ENCODE results near the gene DYDC2. TPM values are rescaled to one million over a fixed set of nuclear protein-coding genes. Genes with fewer than 3 reads are reported as not detected.

DYDC2 gene
- total RNA-seq, 1 donor from 2014 or later: 2.5 TPM

DNA sequence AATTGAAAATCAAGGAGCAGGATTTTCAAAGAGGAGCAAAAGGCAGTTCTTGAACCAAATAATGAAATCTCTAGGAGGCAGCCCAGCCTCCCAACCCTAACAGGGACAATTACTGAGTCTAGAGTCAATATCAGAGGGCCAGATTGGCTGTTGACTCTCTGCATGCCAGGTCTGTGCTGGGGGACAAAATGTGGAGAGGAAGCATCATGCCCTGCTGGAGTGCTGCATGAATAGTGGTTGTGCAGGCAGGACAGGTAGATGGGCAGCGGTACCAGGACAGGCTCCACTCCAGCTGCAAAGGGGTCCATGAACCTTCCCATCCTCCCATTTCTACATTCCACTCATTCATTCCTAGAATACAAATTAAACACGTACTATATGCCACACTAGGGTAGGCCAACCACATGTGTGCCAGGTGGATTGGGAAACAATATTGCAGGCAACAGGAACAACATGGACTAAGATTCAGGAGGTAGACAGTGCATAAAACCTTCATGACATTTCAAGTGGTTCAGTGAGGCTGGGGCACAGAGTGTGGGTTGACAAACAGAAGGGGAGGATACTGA lies 36.8 kb upstream of the DYDC2 start:
- H3K4me1 Mint-ChIP-seq: peaks cover 7% of the 10 kb centered on the region
- H3K9me3 Mint-ChIP-seq: peaks cover 4% of the 10 kb centered on the region
- H3K27me3 Mint-ChIP-seq (ENCODE audit: low read depth): no peaks in the 10 kb centered on the region
- no peak for DNase-seq (ENCODE audit: low read depth, low spot score)
- H3K36me3 Mint-ChIP-seq (ENCODE audit: low read depth): peaks cover 2% of the 10 kb centered on the region
- no peak overlapping the region for H3K4me3 Mint-ChIP-seq
- TF ChIP-seq, protein P1, sequence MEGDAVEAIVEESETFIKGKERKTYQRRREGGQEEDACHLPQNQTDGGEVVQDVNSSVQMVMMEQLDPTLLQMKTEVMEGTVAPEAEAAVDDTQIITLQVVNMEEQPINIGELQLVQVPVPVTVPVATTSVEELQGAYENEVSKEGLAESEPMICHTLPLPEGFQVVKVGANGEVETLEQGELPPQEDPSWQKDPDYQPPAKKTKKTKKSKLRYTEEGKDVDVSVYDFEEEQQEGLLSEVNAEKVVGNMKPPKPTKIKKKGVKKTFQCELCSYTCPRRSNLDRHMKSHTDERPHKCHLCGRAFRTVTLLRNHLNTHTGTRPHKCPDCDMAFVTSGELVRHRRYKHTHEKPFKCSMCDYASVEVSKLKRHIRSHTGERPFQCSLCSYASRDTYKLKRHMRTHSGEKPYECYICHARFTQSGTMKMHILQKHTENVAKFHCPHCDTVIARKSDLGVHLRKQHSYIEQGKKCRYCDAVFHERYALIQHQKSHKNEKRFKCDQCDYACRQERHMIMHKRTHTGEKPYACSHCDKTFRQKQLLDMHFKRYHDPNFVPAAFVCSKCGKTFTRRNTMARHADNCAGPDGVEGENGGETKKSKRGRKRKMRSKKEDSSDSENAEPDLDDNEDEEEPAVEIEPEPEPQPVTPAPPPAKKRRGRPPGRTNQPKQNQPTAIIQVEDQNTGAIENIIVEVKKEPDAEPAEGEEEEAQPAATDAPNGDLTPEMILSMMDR (conservative IDR thresholded peaks at IDR 0.05): no peak
- no peak overlapping the region for H3K27ac Mint-ChIP-seq (ENCODE audit: unreplicated experiment)

DNA sequence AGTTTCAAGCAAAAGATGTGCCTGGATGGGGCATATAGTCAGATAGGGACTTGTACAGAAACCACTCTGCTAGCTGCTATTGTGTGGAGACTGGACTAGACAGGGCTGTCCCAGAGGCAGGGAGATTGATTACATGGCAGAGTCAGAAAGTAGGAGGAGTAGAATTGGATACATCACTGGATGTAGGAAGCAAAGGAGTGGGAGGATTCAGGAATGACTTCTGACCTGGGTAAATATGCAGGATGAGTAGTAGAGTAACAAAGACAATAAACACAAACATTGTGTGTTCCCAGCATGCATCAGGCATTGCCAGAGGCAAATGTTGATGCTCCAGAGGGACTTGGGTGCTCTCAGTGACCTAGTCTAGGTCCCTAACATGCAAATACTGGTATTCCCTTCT lies 36.2 kb upstream of the DYDC2 start:
- H3K27ac Mint-ChIP-seq (ENCODE audit: unreplicated experiment): no peak overlapping the region
- DNase-seq (ENCODE audit: low read depth, low spot score): no peak
- H3K4me3 Mint-ChIP-seq: no peak overlapping the region
- no peaks in the 10 kb centered on the region for H3K27me3 Mint-ChIP-seq (ENCODE audit: low read depth)
- H3K9me3 Mint-ChIP-seq: peaks cover 4% of the 10 kb centered on the region
- H3K4me1 Mint-ChIP-seq: peaks cover 7% of the 10 kb centered on the region
- peaks cover 2% of the 10 kb centered on the region for H3K36me3 Mint-ChIP-seq (ENCODE audit: low read depth)
- TF ChIP-seq, protein P1 (conservative IDR thresholded peaks at IDR 0.05): no peak

DNA sequence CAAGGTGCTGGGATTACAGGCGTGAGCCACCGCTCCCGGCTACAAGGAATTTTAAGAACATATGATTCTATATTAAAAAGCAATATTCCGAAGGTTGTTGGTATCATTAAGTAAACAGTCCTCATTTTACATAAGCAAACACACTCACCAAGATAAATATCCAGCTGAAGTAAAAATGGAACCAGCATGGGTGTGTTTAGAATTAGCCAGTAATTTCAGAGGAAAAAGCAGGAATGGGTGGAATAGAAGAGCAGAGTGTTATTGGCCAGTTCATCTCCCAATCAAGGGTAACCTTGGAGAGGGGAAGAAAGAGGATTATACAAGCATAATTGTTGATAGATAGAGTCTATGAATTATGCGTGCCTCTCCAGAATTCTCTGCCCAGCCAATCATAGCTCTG lies 35.4 kb upstream of the DYDC2 start:
- Mint-ChIP-seq H3K4me1 (peaks cover 7% of the 10 kb centered on the region), H3K9me3 (peaks cover under 1% of the 10 kb centered on the region), H3K27me3 (ENCODE audit: low read depth) (no peaks in the 10 kb centered on the region), H3K27ac (ENCODE audit: unreplicated experiment) (no peak overlapping the region), H3K36me3 (ENCODE audit: low read depth) (peaks cover 2% of the 10 kb centered on the region), H3K4me3 (no peak overlapping the region)
- TF ChIP-seq, protein P1 (conservative IDR thresholded peaks at IDR 0.05): no peak
- no peak for DNase-seq (ENCODE audit: low read depth, low spot score)

DNA sequence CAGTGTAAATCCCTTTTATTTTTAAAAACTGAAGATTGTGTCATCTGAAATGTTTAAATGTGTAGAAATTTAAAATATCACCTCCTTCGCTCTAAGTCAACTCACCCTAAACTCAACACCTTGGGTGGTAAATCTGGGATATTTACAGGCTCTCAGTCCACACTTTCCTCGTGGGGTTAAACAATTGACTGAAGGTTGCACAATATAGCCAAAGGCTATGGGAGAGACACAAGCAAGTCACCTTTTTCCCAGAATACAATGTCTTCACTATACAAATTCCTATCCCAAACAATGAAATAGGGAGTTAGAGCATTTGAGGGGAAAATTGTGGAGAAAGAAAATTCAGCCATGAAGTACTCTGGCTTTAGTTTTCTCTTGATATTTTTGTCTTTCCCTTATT lies 34.4 kb upstream of the DYDC2 start:
- Mint-ChIP-seq H3K36me3 (ENCODE audit: low read depth) (peaks cover 2% of the 10 kb centered on the region), H3K4me3 (no peak overlapping the region), H3K9me3 (no peaks in the 10 kb centered on the region), H3K27ac (ENCODE audit: unreplicated experiment) (no peak overlapping the region), H3K4me1 (peaks cover 7% of the 10 kb centered on the region), H3K27me3 (ENCODE audit: low read depth) (no peaks in the 10 kb centered on the region)
- DNase-seq (ENCODE audit: low read depth, low spot score): no peak
- TF ChIP-seq, protein P1 (conservative IDR thresholded peaks at IDR 0.05): no peak

DNA sequence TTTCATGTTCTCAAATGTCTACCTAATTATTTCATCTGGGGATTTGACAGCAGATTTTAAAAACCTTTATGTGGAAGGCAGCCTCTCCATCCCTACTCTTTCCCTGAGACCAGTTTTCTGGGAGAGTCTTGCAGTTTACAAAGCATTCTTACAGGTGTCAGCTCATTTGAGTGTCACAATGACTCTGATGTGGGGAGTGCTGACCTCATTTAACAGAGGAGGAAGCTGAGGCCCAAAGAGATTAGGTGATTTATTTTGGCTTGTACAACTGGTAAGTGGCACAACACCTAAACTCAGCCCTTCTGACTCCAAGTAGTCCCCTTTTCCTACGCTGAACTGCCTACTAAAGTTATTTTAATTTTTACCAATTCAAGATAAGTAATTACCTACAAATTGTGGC lies 33.9 kb upstream of the DYDC2 start:
- TF ChIP-seq, protein P1 (conservative IDR thresholded peaks at IDR 0.05): no peak
- DNase-seq (ENCODE audit: low read depth, low spot score): no peak
- peaks cover 7% of the 10 kb centered on the region for H3K4me1 Mint-ChIP-seq
- no peaks in the 10 kb centered on the region for H3K36me3 Mint-ChIP-seq (ENCODE audit: low read depth)
- H3K27ac Mint-ChIP-seq (ENCODE audit: unreplicated experiment): no peak overlapping the region
- H3K9me3 Mint-ChIP-seq: no peaks in the 10 kb centered on the region
- H3K27me3 Mint-ChIP-seq (ENCODE audit: low read depth): no peaks in the 10 kb centered on the region
- H3K4me3 Mint-ChIP-seq: no peak overlapping the region

All from neural crest cell (in vitro differentiated cells).